GM12892 (cell line): ENCODE results near the gene TRDN.

Experiments used
- DNase-seq: peaks from one replicate; pipeline ENCODE4 v3.0.0; 2011; ENCODE audit not compliant: insufficient read length
- FAIRE-seq: peaks from 2 replicates; lab custom pipeline; 2011; peaks lifted over from hg19 to GRCh38; lab: Jason Lieb, UNC
- POLR2A ChIP-seq: IDR thresholded peaks from 2 replicates; pipeline ENCODE4 v1.6.1; 2011; ENCODE audit warnings: low read depth, low read length, control low read depth
- POLR2AphosphoS5 ChIP-seq: IDR thresholded peaks from 2 replicates; pipeline ENCODE4 v1.6.1; 2011; ENCODE audit warnings: low read depth, low read length, control low read depth
- TAF1 ChIP-seq: IDR thresholded peaks from 2 replicates; pipeline ENCODE4 v1.6.1; 2011; ENCODE audit warnings: low read depth, mild to moderate bottlenecking, control low read depth, low read length, borderline replicate concordance

The TRDN gene

DNA sequence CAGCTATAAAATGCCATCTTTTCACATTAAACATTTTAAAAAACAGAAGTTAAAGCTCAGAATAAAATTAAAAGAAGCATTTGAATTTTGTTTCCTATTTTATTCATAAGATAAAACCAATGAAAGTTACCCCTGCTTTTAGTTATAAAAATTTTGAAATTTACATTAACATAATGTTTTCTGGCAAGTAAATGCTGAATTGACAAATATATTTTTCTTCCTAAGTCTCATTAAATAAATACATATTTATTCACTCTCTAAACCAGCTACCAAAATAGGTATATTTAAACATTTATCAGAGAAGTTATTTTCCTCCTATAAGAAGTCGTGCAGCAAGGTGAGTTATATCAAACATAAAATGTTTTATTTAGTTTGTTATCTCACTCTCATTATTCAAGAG lies 213.6 kb downstream of the TRDN start:
- no peak for DNase-seq
- no peak for FAIRE-seq
- TF ChIP-seq POLR2AphosphoS5 = no peak
- TF ChIP-seq POLR2A = no peak
- no peak for TF ChIP-seq TAF1

DNA sequence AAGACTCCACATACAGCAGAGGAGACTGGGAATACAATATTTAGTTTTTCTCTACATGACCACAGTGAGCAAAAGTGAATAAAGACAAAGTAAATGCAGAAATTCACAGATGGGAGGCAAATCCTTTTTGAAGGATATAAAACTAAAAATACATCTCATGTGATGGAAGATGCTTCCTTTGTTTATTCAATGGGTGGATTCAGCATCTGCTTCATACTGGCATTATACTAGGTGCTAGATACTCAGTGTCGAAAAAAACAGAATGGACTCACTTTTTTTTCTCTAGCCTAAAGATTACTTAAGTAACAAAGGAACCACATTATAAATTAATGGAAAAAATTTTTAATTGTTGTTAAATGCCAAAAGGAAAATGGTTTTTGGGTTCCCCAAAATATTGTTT lies 216.2 kb downstream of the TRDN start:
- no peak for FAIRE-seq
- no peak for TF ChIP-seq TAF1
- no peak for TF ChIP-seq POLR2AphosphoS5
- no peak for TF ChIP-seq POLR2A
- DNase-seq = no peak

DNA sequence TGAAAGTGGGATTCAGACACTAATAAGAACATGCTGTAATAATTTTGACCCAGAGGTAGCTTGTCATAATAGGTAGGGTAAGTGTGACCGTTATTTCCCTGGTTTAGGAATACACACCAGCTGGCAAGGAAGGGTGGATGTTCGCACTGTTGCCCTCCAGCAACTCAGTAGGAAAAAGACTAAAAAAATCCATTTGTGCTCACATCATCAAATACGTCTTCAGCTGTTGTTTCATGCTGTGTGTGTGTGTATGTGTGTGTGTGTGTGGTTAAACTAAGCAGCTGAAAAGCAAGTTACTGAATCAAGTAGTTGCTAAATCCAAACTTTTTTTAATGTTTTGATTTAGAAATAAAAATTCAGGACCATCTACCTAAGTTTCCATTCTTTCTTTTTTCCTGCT lies 218.7 kb downstream of the TRDN start:
- no peak for TF ChIP-seq POLR2A
- no peak for TF ChIP-seq TAF1
- FAIRE-seq (peak; percentile 50), DNase-seq (no peak)

DNA sequence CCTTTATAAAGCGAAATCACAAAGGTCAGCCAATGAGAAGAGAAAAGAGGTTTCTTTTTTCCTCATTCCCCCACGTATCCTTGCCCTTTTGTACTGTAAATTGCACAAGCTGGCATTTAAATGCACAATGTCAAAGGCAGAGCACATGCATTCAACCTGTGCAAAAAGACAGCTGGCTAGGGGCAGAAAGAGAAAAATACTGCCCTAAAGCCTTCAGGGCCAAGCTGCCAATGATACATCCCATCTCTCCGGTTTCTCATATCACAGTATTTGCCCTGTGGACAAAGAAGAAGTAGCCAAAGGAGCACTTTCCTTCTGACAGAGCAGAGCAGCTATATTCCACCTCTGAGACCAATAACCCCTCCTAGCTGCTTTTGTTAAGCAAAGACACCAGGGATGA lies 219.2 kb downstream of the TRDN start:
- FAIRE-seq (no peak), DNase-seq (no peak)
- no peak for TF ChIP-seq POLR2A
- TF ChIP-seq TAF1 = no peak

DNA sequence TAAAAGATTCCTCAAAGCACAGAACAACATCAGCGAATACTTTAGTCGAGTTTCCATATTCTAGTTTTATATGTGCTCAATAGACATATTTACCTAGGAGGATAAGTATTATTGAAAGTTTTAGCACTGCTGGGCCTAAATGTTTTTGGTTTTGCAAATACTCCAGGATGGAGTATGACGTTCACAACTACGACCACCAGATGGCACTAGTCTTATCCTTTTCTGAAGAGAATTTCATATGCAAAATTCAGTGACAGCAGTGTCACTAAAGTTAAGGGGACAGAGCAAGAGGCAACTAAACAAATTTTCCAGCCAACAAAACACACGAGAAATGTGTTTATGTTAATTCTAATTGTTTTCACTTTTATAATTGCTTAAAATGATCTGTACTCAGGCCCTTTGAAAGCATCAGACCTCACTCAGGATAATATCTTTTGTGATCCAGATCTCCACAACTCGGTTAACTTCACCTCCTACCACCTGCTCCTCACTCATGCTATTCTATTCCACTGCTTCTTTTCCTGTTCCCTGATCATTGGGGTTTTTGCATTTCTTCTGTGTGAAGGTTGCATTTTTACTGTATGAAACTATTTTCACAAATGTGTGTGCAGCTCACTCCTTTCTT lies 220.8 kb downstream of the TRDN start:
- FAIRE-seq (peak; percentile 81), DNase-seq (no peak)
- TF ChIP-seq POLR2AphosphoS5 (no peak), TAF1 (no peak), POLR2A (no peak)

DNA sequence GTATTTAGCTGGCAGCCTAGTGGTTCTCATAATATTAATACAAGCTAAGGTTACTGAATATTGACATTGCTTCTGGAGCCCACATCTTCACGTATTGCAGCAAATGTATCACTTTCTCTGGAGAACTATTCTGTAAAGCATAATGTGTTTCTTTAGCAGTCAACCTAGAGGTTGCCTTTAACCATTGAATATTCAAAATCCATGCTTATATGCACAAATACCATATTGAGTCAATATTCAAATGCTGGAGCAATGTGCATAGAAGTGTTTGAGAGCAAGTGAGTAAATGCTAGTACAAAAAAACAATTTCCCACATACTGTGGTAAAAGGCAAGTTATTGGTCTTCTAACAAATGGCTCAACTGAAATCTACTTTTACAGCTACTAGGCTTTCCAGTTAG lies 231.8 kb downstream of the TRDN start:
- FAIRE-seq (no peak), DNase-seq (no peak)
- TF ChIP-seq POLR2AphosphoS5 = no peak
- TF ChIP-seq TAF1 = no peak
- TF ChIP-seq POLR2A = no peak

DNA sequence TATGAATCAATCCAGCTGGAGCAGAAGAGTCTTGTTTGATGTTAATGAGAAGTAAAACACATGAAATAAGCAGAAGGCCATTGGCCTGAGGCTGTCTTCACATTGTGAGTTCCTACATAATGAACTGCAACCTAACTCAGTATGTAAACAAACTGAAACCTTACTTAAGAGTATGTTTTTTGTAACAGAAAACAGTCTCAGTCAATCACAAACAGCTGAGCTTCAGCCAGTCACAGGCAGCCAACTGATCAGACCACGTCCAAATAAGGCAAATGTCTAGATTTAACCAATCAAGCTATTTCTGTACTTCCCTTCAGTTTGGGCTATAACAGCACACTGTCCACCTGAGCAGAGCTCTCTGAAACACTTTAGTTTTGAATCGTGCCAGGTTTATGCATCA lies 234.7 kb downstream of the TRDN start:
- no peak for TF ChIP-seq POLR2AphosphoS5
- TF ChIP-seq TAF1 = no peak
- peak; percentile 70 for FAIRE-seq
- no peak for DNase-seq

GRCh38 chr6:123398072-123398471 lies 238.7 kb downstream of the TRDN start:
- no peak for DNase-seq
- no peak for FAIRE-seq
- TF ChIP-seq POLR2AphosphoS5 (no peak), POLR2A (no peak), TAF1 (no peak)

- FAIRE-seq = no peak
- TF ChIP-seq POLR2A = no peak
- TF ChIP-seq TAF1 = no peak
- TF ChIP-seq POLR2AphosphoS5 = no peak
- DNase-seq = no peak
Observed at GRCh38 chr6:123393331-123393730, 243.4 kb downstream of the TRDN start.

- no peak for DNase-seq
- FAIRE-seq = no peak
- TF ChIP-seq POLR2AphosphoS5 = no peak
Observed at GRCh38 chr6:123383718-123384117, 253.0 kb downstream of the TRDN start.

GRCh38 chr6:123380257-123380656 lies 256.5 kb downstream of the TRDN start:
- DNase-seq = no peak
- no peak for FAIRE-seq
- TF ChIP-seq POLR2AphosphoS5 (no peak), TAF1 (no peak)

DNA sequence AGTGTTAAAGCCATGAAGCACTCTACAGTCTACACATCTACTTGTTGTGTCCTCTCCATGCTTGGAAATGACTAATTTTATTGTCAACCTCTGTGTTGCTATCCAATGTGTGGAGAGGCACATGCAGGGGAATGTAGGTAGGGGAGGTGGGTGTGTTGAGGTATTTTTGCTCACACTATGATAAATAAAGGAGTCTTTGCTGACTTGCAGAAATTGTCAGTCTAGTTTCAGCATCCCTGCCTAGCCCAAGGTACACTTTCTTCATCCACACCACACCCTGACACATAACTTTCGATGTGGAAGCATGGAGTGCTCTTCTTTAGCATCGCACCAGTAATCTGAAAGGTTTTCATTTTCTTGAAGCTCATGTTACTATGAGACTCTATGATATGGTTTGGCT lies 264.0 kb downstream of the TRDN start:
- no peak for FAIRE-seq
- no peak for DNase-seq
- no peak for TF ChIP-seq POLR2A
- TF ChIP-seq TAF1 = no peak
- no peak for TF ChIP-seq POLR2AphosphoS5

- DNase-seq (no peak), FAIRE-seq (no peak)
- TF ChIP-seq POLR2AphosphoS5 (no peak), POLR2A (no peak), TAF1 (no peak)
Observed at GRCh38 chr6:123363912-123364311, 272.8 kb downstream of the TRDN start.
